HepG2 (cell line): ENCODE results near the gene GTF2H4.

ENCODE experiments used
- CREB1 ChIP-seq, 2 experiments: fragments of 450-650 bp in 1 of 2; IDR thresholded peaks; 2 replicates each; pipeline ENCODE4 v1.6.1; 2016 to 2017; ENCODE audit warnings: control low read depth in 1 of 2, mild to moderate bottlenecking in 1 of 2, missing compliant biosample characterization in 1 of 2, missing genetic modification characterization in 1 of 2
- EED ChIP-seq: sonication (generic); formaldehyde crosslinking; IDR thresholded peaks from 2 replicates; pipeline ENCODE4 v1.5.0; 2020; ENCODE audit warnings: mild to moderate bottlenecking, missing genetic modification reagents
- KDM1A ChIP-seq: IDR thresholded peaks from 2 replicates; pipeline ENCODE4 v1.6.1; 2016; ENCODE audit warnings: missing compliant biosample characterization
- NCOA2 ChIP-seq: sonication (generic); formaldehyde crosslinking; IDR thresholded peaks from 2 replicates; pipeline ENCODE4 v1.8.0; 2022; ENCODE audit warnings: inconsistent platforms
- NCOR1 ChIP-seq: fragments of 200-600 bp; sonication (generic); IDR thresholded peaks from 2 replicates; pipeline ENCODE4 v1.7.0; 2017; ENCODE audit warnings: antibody characterized with exemption, low read length, borderline replicate concordance
- POLR2A ChIP-seq, 2 experiments: IDR thresholded peaks; 2 replicates each; pipeline ENCODE4 v1.6.1; 2011; ENCODE audit warnings: low read depth in 2 of 2, low read length in 2 of 2, mild to moderate bottlenecking in 1 of 2, moderate library complexity in 1 of 2; ENCODE audit not compliant: insufficient read depth in 1 of 2
- ZNF121 ChIP-seq: sonication (generic); formaldehyde crosslinking; IDR thresholded peaks from 2 replicates; pipeline ENCODE4 v1.5.0; 2020; ENCODE audit warnings: mild to moderate bottlenecking, missing genetic modification reagents
- ZNF496 ChIP-seq: sonication (generic); formaldehyde crosslinking; IDR thresholded peaks from 2 replicates; pipeline ENCODE4 v1.8.1; 2023; ENCODE audit warnings: mild to moderate bottlenecking, moderate library complexity, missing genetic modification reagents; ENCODE audit not compliant: insufficient replicate concordance
- ZNF768 ChIP-seq: sonication (generic); formaldehyde crosslinking; IDR thresholded peaks from 2 replicates; pipeline ENCODE4 v1.4.0; 2020; ENCODE audit warnings: missing genetic modification reagents
- TF ChIP-seq, protein P1 (sequence below): sonication (generic); formaldehyde crosslinking; IDR thresholded peaks from 2 replicates; pipeline ENCODE4 v1.5.0; 2020; ENCODE audit warnings: mild to moderate bottlenecking, missing genetic modification reagents, moderate library complexity
- TF ChIP-seq, protein P2 (sequence below): sonication (generic); formaldehyde crosslinking; IDR thresholded peaks from 2 replicates; pipeline ENCODE4 v1.4.0; 2020; ENCODE audit warnings: missing genetic modification reagents, borderline replicate concordance

DNA sequence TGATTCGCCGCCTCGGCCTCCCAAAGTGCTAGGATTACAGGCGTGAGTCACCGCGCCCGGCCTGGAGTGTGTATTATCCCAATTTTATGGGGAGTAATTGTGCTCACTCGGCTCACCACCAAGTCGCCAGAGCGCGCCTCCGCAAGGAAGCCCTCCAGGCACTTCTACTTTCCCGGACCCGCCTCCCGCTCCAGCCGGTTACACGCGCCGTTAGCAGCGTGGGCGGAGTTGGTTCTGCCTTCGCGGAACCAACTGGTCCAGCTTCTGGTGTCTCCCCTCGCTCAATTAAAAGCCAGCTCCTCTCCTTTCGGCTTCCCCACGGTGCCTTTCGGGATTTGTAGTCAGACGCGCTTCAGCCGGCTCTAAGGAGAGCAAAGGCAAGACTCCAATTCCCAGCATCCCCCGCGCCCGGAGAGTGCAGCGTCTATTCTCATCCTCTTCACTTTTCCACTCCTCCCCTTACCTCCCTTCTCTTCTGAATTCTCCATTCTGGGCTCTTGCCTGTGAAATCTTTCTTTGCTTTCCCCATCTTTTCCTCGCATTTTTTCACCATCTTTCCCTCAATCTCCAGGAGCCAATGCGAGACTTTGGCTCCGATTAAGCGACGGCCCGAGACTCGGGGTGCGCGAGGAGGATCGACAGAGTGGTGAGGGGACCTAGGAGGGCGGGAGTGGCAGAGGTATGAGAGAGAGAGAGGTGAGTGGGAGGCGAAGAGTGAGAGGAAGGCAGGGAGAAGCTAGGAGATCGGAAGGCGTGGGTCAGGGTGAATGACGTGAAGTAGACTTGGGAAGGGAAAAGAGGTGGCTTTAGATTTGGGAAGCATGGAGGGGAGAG lies at the start of gene GTF2H4:
- peak; percentile 31; the same call in 1 of the 2 replicates for TF ChIP-seq NCOA2 (CRISPR knock-in tag)
- TF ChIP-seq NCOR1 = no peak; the same call in 1 of the 2 replicates
- TF ChIP-seq POLR2A (IDR thresholded peaks at IDR 0.05; ENCODE audit: insufficient read depth in 1 of 2, low read depth in 2 of 2, low read length in 2 of 2) = peak; percentile 54 to 68
- TF ChIP-seq, protein P1, sequence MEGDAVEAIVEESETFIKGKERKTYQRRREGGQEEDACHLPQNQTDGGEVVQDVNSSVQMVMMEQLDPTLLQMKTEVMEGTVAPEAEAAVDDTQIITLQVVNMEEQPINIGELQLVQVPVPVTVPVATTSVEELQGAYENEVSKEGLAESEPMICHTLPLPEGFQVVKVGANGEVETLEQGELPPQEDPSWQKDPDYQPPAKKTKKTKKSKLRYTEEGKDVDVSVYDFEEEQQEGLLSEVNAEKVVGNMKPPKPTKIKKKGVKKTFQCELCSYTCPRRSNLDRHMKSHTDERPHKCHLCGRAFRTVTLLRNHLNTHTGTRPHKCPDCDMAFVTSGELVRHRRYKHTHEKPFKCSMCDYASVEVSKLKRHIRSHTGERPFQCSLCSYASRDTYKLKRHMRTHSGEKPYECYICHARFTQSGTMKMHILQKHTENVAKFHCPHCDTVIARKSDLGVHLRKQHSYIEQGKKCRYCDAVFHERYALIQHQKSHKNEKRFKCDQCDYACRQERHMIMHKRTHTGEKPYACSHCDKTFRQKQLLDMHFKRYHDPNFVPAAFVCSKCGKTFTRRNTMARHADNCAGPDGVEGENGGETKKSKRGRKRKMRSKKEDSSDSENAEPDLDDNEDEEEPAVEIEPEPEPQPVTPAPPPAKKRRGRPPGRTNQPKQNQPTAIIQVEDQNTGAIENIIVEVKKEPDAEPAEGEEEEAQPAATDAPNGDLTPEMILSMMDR (CRISPR knock-in tag) = peak; percentile 12; the same call in 1 of the 2 replicates
- no peak for TF ChIP-seq ZNF496
- TF ChIP-seq EED (CRISPR knock-in tag) = peak; percentile 90
- peak; percentile 67; the same call in 1 of the 2 replicates for TF ChIP-seq ZNF121 (CRISPR knock-in tag)
- TF ChIP-seq, protein P2, sequence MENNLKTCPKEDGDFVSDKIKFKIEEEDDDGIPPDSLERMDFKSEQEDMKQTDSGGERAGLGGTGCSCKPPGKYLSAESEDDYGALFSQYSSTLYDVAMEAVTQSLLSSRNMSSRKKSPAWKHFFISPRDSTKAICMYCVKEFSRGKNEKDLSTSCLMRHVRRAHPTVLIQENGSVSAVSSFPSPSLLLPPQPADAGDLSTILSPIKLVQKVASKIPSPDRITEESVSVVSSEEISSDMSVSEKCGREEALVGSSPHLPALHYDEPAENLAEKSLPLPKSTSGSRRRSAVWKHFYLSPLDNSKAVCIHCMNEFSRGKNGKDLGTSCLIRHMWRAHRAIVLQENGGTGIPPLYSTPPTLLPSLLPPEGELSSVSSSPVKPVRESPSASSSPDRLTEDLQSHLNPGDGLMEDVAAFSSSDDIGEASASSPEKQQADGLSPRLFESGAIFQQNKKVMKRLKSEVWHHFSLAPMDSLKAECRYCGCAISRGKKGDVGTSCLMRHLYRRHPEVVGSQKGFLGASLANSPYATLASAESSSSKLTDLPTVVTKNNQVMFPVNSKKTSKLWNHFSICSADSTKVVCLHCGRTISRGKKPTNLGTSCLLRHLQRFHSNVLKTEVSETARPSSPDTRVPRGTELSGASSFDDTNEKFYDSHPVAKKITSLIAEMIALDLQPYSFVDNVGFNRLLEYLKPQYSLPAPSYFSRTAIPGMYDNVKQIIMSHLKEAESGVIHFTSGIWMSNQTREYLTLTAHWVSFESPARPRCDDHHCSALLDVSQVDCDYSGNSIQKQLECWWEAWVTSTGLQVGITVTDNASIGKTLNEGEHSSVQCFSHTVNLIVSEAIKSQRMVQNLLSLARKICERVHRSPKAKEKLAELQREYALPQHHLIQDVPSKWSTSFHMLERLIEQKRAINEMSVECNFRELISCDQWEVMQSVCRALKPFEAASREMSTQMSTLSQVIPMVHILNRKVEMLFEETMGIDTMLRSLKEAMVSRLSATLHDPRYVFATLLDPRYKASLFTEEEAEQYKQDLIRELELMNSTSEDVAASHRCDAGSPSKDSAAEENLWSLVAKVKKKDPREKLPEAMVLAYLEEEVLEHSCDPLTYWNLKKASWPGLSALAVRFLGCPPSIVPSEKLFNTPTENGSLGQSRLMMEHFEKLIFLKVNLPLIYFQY (CRISPR knock-in tag) = peak; percentile 96
- peak; percentile 76 for TF ChIP-seq ZNF768
- TF ChIP-seq CREB1 (IDR thresholded peaks at IDR 0.05) = peak; percentile 67
- TF ChIP-seq CREB1 (CRISPR knock-in tag; IDR thresholded peaks at IDR 0.05) = peak; percentile 86
- peak; percentile 98 for TF ChIP-seq KDM1A (CRISPR knock-in tag)
